CD4-positive, CD25-positive, alpha-beta regulatory T cell (primary cell): ENCODE data around the gene RFX8. TPM values are rescaled to one million over a fixed set of nuclear protein-coding genes. Genes with fewer than 3 reads are reported as not detected.

ENCODE experiments used
- ATAC-seq, 2 donors: fragments of 150-1000 bp; cut with Tn5 transposase; one replicate each; pipeline ENCODE4 v1.10.0; 2021; ENCODE audit warnings: low read depth in 2 of 2, moderate number of reproducible peaks in 2 of 2, moderate library complexity in 1 of 2
- DNase-seq, 3 donors: peaks; one replicate each; pipeline versions ENCODE4 v3.0.0 to v3.0.0-alpha.2; 2012 to 2022; ENCODE audit warnings: mixed read lengths in 1 of 3
- H3K27ac ChIP-seq: one replicate; pipeline ENCODE4 v1.7.0; 2013; ENCODE audit warnings: mild to moderate bottlenecking, low read length; ENCODE audit not compliant: insufficient read depth, poor library complexity, severe bottlenecking
- H3K27me3 ChIP-seq: one replicate; pipeline ENCODE4 v1.7.0; 2013; ENCODE audit warnings: low read length; ENCODE audit not compliant: control insufficient read depth, insufficient read depth
- H3K36me3 ChIP-seq: one replicate; pipeline ENCODE4 v1.7.0; 2013; ENCODE audit warnings: mild to moderate bottlenecking, low read length, moderate library complexity; ENCODE audit not compliant: control insufficient read depth, insufficient read depth
- H3K4me1 ChIP-seq: 2 replicates; pipeline ENCODE4 v1.7.0; 2013; ENCODE audit warnings: mild to moderate bottlenecking, low read length; ENCODE audit not compliant: insufficient read depth, control insufficient read depth, poor library complexity, severe bottlenecking
- H3K4me3 ChIP-seq: one replicate; pipeline ENCODE4 v1.7.0; 2013; ENCODE audit warnings: low read depth, mild to moderate bottlenecking, low read length, moderate library complexity
- H3K9me3 ChIP-seq, 2 experiments: 1 replicate in 1 of 2; 2 replicates in 1 of 2; pipeline ENCODE4 v1.7.0; 2013; ENCODE audit warnings: low read length in 2 of 2, mild to moderate bottlenecking in 1 of 2, moderate library complexity in 1 of 2; ENCODE audit not compliant: control insufficient read depth in 2 of 2
- H3K27ac Mint-ChIP-seq, 3 donors: one replicate each; pipeline ENCODE4 v1.8.0; 2020 to 2022; ENCODE audit warnings: mild to moderate bottlenecking in 3 of 3, mixed read lengths in 3 of 3, moderate library complexity in 2 of 3
- H3K27me3 Mint-ChIP-seq: one replicate; pipeline ENCODE4 v1.8.0; 2022; ENCODE audit warnings: mild to moderate bottlenecking, mixed read lengths
- H3K36me3 Mint-ChIP-seq: one replicate; pipeline ENCODE4 v1.8.0; 2020; ENCODE audit warnings: mixed read lengths
- H3K4me1 Mint-ChIP-seq, 4 donors: one replicate each; pipeline ENCODE4 v1.8.0; 2020 to 2022; ENCODE audit warnings: mixed read lengths in 4 of 4, mild to moderate bottlenecking in 1 of 4
- H3K4me3 Mint-ChIP-seq, 4 donors: one replicate each; pipeline ENCODE4 v1.8.0; 2020 to 2022; ENCODE audit warnings: mild to moderate bottlenecking in 4 of 4, mixed read lengths in 4 of 4, moderate library complexity in 3 of 4
- H3K9me3 Mint-ChIP-seq, 7 donors: one replicate each; pipeline ENCODE4 v1.8.0; 2020 to 2022; ENCODE audit warnings: mixed read lengths in 7 of 7, mild to moderate bottlenecking in 3 of 7, moderate library complexity in 2 of 7
- polyA plus RNA-seq, 4 donors: library from polyadenylated mRNA; unstranded; fragments of 300-500 nt; fragmentation: Illumina TruSeq; gene quantifications; one replicate each; pipeline ENCODE4 v1.2.3, GENCODE V29; 2021
- total RNA-seq: library from RNA; stranded (reverse); gene quantifications from one replicate; pipeline ENCODE4 v1.2.3, GENCODE V29; 2022

Gene RFX8
- total and polyA plus RNA-seq, 5 donors from 2014 or later, result 0.16 to 5.5 (median 0.50) TPM; not detected in 2

- Mint-ChIP-seq H3K27me3 (no peaks in the 10 kb centered on the region), H3K36me3 (peaks cover 4% of the 10 kb centered on the region), H3K27ac (peak overlapping the region; percentile 88 to 97 (median 94)), H3K4me3 (peak overlapping the region; percentile 67 to 77 (median 70)), H3K9me3 (peaks cover 0 to 1% (median 0%) of the 10 kb centered on the region in 7 donors), H3K4me1 (peaks cover 24 to 70% (median 40%) of the 10 kb centered on the region in 4 donors)
- Histone ChIP-seq H3K36me3 (no peaks in the 10 kb centered on the region), H3K4me1 (peaks cover 39% of the 10 kb centered on the region), H3K27ac (peak overlapping the region; percentile 69), H3K9me3 (no peaks in the 10 kb centered on the region), H3K4me3 (peak overlapping the region; percentile 68), H3K27me3 (no peaks in the 10 kb centered on the region)
- ATAC-seq, result peak in 1 of 2 donors; percentile 20
- no peak for DNase-seq
These were observed 113.8 kb downstream of the RFX8 start for GRCh38 chr2:101361121-101361520.

GRCh38 chr2:101360232-101360631 is 114.7 kb downstream of the RFX8 start:
- H3K36me3 Mint-ChIP-seq, result no peaks in the 10 kb centered on the region
- Histone ChIP-seq H3K4me1 (peaks cover 39% of the 10 kb centered on the region), H3K9me3 (no peaks in the 10 kb centered on the region), H3K27me3 (no peaks in the 10 kb centered on the region), H3K36me3 (no peaks in the 10 kb centered on the region), H3K4me3 (no peak overlapping the region), H3K27ac (peak overlapping the region; percentile 69)
- H3K4me3 Mint-ChIP-seq, result peak overlapping the region; percentile 11 to 32 (median 21)
- DNase-seq, result peak in 1 of 3 donors; percentile 21
- no peak for ATAC-seq
- H3K27me3 Mint-ChIP-seq, result no peaks in the 10 kb centered on the region
- H3K9me3 Mint-ChIP-seq, result peaks cover 0 to 1% (median 0%) of the 10 kb centered on the region in 7 donors
- H3K4me1 Mint-ChIP-seq, result peaks cover 24 to 77% (median 40%) of the 10 kb centered on the region in 4 donors
- peak overlapping the region; percentile 46 to 93 (median 88) for H3K27ac Mint-ChIP-seq

DNA sequence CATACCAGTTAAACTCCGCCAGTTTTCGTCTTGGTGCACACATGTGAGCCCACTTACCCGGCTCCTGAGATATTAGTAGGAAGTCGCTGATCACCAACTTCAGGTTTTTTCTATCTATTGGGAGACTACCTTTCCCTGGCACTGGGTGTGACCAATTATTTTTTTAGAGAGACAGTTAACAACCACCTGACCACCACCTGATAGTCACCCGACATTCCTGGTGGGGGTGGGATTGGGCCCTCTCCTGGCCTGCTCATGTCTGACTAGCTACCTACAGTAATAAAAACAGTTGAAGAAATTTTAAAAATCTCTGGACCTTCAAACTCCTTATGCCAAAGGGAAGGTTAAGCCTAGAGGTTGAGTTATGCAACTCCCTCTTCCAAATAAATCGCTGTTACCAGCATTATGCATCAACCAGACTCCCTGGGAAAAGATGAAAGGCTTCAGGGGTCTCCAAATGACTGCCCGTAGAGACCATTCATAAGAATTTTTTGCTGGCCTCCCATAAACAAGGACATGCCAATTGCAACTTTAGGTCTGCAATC is 115.4 kb downstream of the RFX8 start:
- peak overlapping the region in 1 of 4 donors; percentile 16 for H3K4me3 Mint-ChIP-seq
- H3K27ac ChIP-seq, result no peak overlapping the region
- no peaks in the 10 kb centered on the region for H3K36me3 Mint-ChIP-seq
- no peak overlapping the region for H3K4me3 ChIP-seq
- no peaks in the 10 kb centered on the region for H3K27me3 ChIP-seq
- H3K36me3 ChIP-seq, result no peaks in the 10 kb centered on the region
- H3K27me3 Mint-ChIP-seq, result no peaks in the 10 kb centered on the region
- peak overlapping the region in 1 of 3 donors; percentile 46 for H3K27ac Mint-ChIP-seq
- H3K4me1 ChIP-seq, result peaks cover 39% of the 10 kb centered on the region
- DNase-seq (no peak), ATAC-seq (no peak)
- peaks cover 24 to 81% (median 41%) of the 10 kb centered on the region in 4 donors for H3K4me1 Mint-ChIP-seq
- H3K9me3 Mint-ChIP-seq, result peaks cover 0 to 1% (median 0%) of the 10 kb centered on the region in 7 donors
- H3K9me3 ChIP-seq, result no peaks in the 10 kb centered on the region

DNA sequence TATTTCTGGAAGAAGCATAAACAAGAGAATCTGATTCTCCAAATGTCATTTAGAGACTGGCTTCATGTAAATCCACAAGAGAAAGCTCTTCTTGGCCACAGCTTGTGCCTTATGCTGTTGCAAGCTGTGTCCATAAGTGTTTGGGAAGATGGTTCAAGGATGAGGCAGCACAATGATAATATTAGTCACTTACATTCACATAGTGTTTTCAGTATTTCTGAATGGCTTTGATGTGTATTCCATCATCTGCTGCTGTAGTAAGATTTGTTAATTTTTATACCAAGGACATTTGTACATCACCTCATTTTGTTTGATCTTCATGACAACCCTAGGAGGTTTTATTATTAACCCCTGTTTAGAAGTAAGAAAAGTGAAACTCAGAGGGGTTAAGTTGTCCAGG is 117.5 kb downstream of the RFX8 start:
- no peaks in the 10 kb centered on the region for H3K36me3 ChIP-seq
- no peaks in the 10 kb centered on the region for H3K36me3 Mint-ChIP-seq
- H3K27me3 Mint-ChIP-seq, result no peaks in the 10 kb centered on the region
- H3K9me3 ChIP-seq, result no peaks in the 10 kb centered on the region
- no peak overlapping the region for H3K4me3 ChIP-seq
- H3K4me1 ChIP-seq, result peaks cover 32% of the 10 kb centered on the region
- H3K9me3 Mint-ChIP-seq, result peaks cover 0 to 1% (median 0%) of the 10 kb centered on the region in 7 donors
- ATAC-seq, result no peak
- H3K27me3 ChIP-seq, result no peaks in the 10 kb centered on the region
- no peak overlapping the region for H3K27ac ChIP-seq
- H3K4me1 Mint-ChIP-seq, result peaks cover 21 to 63% (median 35%) of the 10 kb centered on the region in 4 donors
- no peak for DNase-seq
- H3K27ac Mint-ChIP-seq, result peak overlapping the region in 1 of 3 donors; percentile 59
- peak overlapping the region in 1 of 4 donors; percentile 14 for H3K4me3 Mint-ChIP-seq

DNA sequence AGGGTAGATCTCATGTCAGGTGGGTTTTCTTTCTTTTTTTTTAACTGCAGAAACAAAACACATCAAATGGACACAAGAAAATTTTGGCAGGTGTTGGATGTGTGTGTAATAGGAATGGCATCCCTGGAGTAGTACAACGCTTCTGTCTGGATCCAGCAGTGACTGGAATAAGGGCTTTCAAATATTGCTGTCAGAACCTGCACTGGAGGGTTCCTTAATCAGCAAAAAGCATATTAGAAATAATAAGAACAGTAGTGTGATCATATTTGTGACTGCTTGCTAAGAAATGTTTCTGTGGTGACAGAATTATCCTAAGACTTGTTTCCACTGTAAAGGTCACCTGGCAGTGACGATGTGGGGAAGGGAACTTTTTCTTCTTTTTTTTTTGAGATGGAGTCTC is 118.4 kb downstream of the RFX8 start:
- Histone ChIP-seq H3K4me1 (peaks cover 23% of the 10 kb centered on the region), H3K9me3 (no peaks in the 10 kb centered on the region), H3K27ac (no peak overlapping the region), H3K4me3 (no peak overlapping the region), H3K27me3 (no peaks in the 10 kb centered on the region), H3K36me3 (no peaks in the 10 kb centered on the region)
- H3K4me1 Mint-ChIP-seq, result peaks cover 13 to 54% (median 27%) of the 10 kb centered on the region in 4 donors
- no peak overlapping the region for H3K27ac Mint-ChIP-seq
- DNase-seq (no peak), ATAC-seq (no peak)
- H3K27me3 Mint-ChIP-seq, result no peaks in the 10 kb centered on the region
- H3K4me3 Mint-ChIP-seq, result peak overlapping the region in 1 of 4 donors; percentile 45
- H3K9me3 Mint-ChIP-seq, result peaks cover 0 to 1% (median 0%) of the 10 kb centered on the region in 7 donors
- no peaks in the 10 kb centered on the region for H3K36me3 Mint-ChIP-seq

DNA sequence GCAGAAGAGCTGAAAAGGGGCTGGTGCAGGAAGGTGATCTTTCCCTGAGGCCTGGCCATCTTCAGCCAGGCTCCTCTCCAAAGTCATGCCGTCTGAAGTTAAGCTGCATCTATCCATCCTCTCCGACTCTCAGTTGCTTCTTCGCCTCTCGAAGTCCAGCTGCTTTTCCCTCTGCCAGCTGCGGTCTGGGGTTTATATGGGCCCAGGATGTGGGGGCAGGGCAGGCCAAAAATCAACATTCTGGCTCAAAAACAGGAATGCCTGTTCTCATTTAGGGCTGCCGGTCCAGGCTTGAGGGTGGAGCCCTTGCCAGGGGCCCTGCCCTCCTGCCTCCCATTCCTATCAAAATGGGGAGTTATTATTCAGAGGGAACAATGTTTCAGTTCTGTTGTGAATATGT is 118.9 kb downstream of the RFX8 start:
- ATAC-seq, result no peak
- no peak overlapping the region for H3K27ac ChIP-seq
- no peak overlapping the region for H3K4me3 ChIP-seq
- H3K36me3 Mint-ChIP-seq, result no peaks in the 10 kb centered on the region
- H3K27me3 ChIP-seq, result no peaks in the 10 kb centered on the region
- DNase-seq, result no peak
- H3K4me3 Mint-ChIP-seq, result no peak overlapping the region
- peaks cover 21% of the 10 kb centered on the region for H3K4me1 ChIP-seq
- no peak overlapping the region for H3K27ac Mint-ChIP-seq
- H3K36me3 ChIP-seq, result no peaks in the 10 kb centered on the region
- H3K9me3 ChIP-seq, result no peaks in the 10 kb centered on the region
- peaks cover 10 to 54% (median 27%) of the 10 kb centered on the region in 4 donors for H3K4me1 Mint-ChIP-seq
- no peaks in the 10 kb centered on the region for H3K27me3 Mint-ChIP-seq
- H3K9me3 Mint-ChIP-seq, result peaks cover 0 to 1% (median 0%) of the 10 kb centered on the region in 7 donors

DNA sequence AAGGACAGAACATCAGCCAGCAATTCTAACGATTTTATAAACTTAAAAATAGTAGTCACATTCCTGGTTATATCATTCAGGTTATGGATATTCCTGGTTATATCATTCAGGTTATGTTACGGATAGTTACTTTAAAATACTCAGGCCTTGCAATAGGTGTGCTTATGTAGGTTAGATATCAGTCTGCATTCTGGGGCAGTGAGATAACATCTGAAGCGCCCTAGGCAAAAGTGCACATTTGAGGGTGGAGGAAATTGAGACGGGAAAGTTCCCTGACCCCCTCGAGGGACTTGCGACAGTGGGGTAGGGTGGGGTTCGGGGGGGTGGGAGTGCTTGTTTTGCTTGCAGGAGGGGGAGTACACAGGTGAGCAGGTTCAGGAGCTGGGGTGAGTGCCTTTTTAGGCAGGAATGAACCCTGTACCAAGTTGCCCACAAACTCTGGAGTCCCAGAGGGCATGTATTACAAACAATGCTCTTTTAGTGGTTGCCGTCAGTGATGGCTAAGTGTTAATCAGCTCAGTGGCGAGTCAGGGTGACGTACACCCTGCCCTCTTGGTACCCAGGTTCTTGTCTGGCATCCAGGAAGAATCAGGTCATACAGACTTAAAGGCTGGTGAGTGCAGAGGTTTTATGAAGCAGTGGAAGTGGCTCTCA is 119.4 kb downstream of the RFX8 start:
- Mint-ChIP-seq H3K36me3 (no peaks in the 10 kb centered on the region), H3K27ac (no peak overlapping the region), H3K27me3 (no peaks in the 10 kb centered on the region), H3K4me3 (no peak overlapping the region), H3K4me1 (peaks cover 11 to 54% (median 27%) of the 10 kb centered on the region in 4 donors), H3K9me3 (peaks cover 0 to 1% (median 0%) of the 10 kb centered on the region in 7 donors)
- no peak overlapping the region for H3K27ac ChIP-seq
- H3K27me3 ChIP-seq, result no peaks in the 10 kb centered on the region
- H3K4me3 ChIP-seq, result no peak overlapping the region
- ATAC-seq (no peak), DNase-seq (no peak)
- H3K36me3 ChIP-seq, result no peaks in the 10 kb centered on the region
- H3K9me3 ChIP-seq, result no peaks in the 10 kb centered on the region
- peaks cover 21% of the 10 kb centered on the region for H3K4me1 ChIP-seq
